Stomach smooth muscle (tissue), 2 donors: ENCODE measurements around the gene EPHB3.

ENCODE experiments used
- H3K27ac ChIP-seq: one replicate; pipeline ENCODE4 v1.7.0; 2013; ENCODE audit warnings: mild to moderate bottlenecking, low read length, inconsistent platforms
- H3K27me3 ChIP-seq, 2 donors: one replicate each; pipeline ENCODE4 v1.7.0; 2013; ENCODE audit warnings: low read length in 2 of 2; ENCODE audit not compliant: insufficient read depth in 2 of 2, control insufficient read depth in 1 of 2
- H3K36me3 ChIP-seq, 2 donors: one replicate each; pipeline ENCODE4 v1.7.0; 2013; ENCODE audit warnings: low read length in 2 of 2; ENCODE audit not compliant: control insufficient read depth in 2 of 2, insufficient read depth in 2 of 2
- H3K4me1 ChIP-seq: one replicate; pipeline ENCODE4 v1.7.0; 2013; ENCODE audit warnings: low read length; ENCODE audit not compliant: control insufficient read depth, insufficient read depth
- H3K4me3 ChIP-seq, 2 donors: one replicate each; pipeline ENCODE4 v1.7.0; 2013; ENCODE audit warnings: low read length in 2 of 2
- H3K9ac ChIP-seq, 2 donors: one replicate each; pipeline ENCODE4 v1.7.0; 2013; ENCODE audit warnings: low read length in 2 of 2, mild to moderate bottlenecking in 1 of 2
- H3K9me3 ChIP-seq, 2 donors: one replicate each; pipeline ENCODE4 v1.7.0; 2013; ENCODE audit warnings: low read length in 2 of 2; ENCODE audit not compliant: control insufficient read depth in 2 of 2
- donor health status: healthy.
- donor health status: Pancreatic carcinoma.

EPHB3 gene

GRCh38 chr3:184544513-184544861 is 17.1 kb upstream of the EPHB3 start:
- Histone ChIP-seq H3K9ac (no peak overlapping the region), H3K4me3 (no peak overlapping the region), H3K4me1 (peaks cover 7% of the 10 kb centered on the region), H3K9me3 (no peaks in the 10 kb centered on the region), H3K27me3 (peaks cover 12 to 15% of the 10 kb centered on the region in 2 donors), H3K27ac (no peak overlapping the region), H3K36me3 (no peaks in the 10 kb centered on the region)

DNA sequence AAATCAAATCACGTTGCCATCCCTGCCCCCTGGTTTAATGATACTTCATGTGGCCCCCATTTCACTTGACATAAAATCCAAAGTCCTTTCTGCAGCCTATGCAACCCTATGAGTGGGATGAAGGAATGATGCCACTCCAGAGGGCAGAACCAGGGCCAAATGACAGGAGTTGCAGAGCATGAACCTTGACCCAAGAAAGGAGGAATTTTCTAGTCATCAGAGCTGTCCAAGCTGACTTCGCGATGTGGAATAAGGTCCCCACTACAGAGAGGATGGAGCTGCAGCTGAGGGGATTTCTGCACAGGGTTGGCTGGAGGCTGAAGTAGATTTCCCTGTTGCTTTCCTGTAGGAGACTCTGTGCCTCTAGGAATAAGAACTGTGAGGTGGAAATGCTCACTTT is 15.8 kb upstream of the EPHB3 start:
- no peaks in the 10 kb centered on the region for H3K9me3 ChIP-seq
- peaks cover 8 to 12% of the 10 kb centered on the region in 2 donors for H3K27me3 ChIP-seq
- H3K4me1 ChIP-seq = peaks cover 7% of the 10 kb centered on the region
- no peak overlapping the region for H3K9ac ChIP-seq
- H3K36me3 ChIP-seq = no peaks in the 10 kb centered on the region
- H3K27ac ChIP-seq = no peak overlapping the region
- H3K4me3 ChIP-seq = no peak overlapping the region

- Histone ChIP-seq H3K36me3 (no peaks in the 10 kb centered on the region), H3K27ac (no peak overlapping the region), H3K27me3 (peaks cover 5 to 12% of the 10 kb centered on the region in 2 donors), H3K4me1 (peaks cover 7% of the 10 kb centered on the region), H3K4me3 (no peak overlapping the region), H3K9me3 (no peaks in the 10 kb centered on the region), H3K9ac (no peak overlapping the region)
Measured at GRCh38 chr3:184546252-184546651, 15.3 kb upstream of the EPHB3 start.

DNA sequence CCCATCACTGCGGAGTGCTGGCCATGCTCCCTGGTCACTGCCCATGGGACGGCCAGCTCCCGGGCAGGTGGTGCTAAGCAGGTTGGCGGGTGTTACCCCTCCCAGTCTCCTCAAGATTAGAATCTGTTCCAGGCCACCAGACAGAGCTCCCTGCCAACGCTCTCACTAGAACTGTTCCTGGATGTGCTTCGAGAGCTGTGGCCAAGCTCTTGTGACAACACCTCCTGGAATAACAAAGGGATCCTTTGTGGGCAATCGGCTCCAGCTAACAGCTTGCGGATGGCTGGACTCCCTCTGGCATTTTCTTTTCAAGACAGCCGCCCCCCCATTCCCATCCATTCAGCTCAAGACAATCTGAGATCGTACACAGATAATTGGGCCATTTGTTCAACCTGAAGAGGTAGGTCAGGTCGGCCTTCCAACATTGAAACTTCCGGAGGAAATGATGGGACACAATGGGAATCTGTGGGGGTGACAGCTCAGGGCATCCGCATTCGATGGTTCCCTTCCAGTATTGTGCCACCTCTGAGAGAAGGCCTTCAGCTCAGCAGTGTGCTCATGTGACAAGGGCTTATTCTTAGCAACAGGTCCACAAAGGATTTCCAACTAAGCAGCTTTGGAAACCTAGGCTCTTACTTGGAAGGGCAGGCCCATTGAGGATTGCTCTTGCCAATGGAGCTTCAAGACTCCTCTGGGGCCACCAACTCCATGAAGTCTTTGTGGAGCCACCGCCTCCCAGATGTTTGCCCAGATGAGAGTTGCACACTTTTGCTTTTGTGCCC is 11.6 kb upstream of the EPHB3 start:
- no peaks in the 10 kb centered on the region for H3K4me1 ChIP-seq
- peaks cover 3 to 9% of the 10 kb centered on the region in 2 donors for H3K27me3 ChIP-seq
- no peaks in the 10 kb centered on the region for H3K9me3 ChIP-seq
- no peaks in the 10 kb centered on the region for H3K36me3 ChIP-seq
- H3K27ac ChIP-seq = no peak overlapping the region
- H3K9ac ChIP-seq = no peak overlapping the region
- no peak overlapping the region for H3K4me3 ChIP-seq

DNA sequence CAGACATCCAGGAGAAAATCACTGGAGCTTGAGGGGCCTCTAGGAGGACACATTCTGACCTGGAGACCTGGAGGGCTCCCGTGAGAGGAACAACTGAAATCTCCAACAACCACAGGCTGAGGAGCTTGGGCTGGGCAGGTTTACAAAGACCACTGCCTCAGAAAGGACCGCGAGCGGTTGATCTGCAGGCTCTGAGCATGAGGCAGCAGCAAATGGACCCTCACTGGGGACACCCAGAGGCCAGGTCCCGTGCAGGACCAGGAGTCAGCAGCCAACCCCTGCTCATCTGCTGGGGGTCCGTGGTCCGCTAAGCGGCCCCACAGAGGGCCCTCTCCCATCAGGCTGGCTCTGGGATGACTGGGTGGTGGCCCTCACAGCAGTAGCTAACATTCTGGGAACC is 10.5 kb upstream of the EPHB3 start:
- Histone ChIP-seq H3K4me3 (no peak overlapping the region), H3K9me3 (no peaks in the 10 kb centered on the region), H3K27me3 (peaks cover 3 to 11% of the 10 kb centered on the region in 2 donors), H3K9ac (no peak overlapping the region), H3K4me1 (no peaks in the 10 kb centered on the region), H3K36me3 (no peaks in the 10 kb centered on the region), H3K27ac (no peak overlapping the region)

DNA sequence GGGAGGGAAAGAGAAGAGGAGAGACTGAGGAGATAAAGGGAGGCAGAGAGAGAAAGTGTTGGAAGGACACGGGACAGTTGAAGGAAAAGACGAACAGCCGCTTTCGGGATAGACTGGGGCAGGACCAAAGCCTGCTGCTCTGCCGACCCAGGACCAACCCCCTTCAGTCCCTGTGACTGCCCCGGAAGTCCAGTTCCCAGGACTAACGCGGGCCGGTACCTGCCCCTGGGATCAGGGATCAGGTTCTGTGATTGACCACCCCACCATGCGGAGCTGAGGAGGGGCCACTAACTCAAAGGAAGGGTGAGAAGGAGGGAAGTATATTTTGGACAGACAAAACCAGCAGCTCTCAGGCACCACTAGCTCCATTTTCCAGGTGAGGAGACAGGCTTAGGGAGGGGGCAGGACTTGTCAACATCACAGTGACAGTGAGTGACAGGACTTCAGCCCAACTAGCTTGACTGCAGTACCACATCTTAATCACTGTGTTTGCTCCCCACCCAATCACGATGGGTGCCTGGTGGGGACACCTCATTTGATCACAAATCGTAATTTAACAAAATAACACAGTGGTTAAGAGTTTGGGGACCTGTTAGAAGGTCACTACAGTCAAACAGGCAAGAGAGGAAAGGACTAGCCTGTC is 9.8 kb upstream of the EPHB3 start:
- Histone ChIP-seq H3K4me3 (no peak overlapping the region), H3K4me1 (no peaks in the 10 kb centered on the region), H3K36me3 (no peaks in the 10 kb centered on the region), H3K9me3 (no peaks in the 10 kb centered on the region), H3K27ac (no peak overlapping the region), H3K9ac (no peak overlapping the region), H3K27me3 (peaks cover 3 to 11% of the 10 kb centered on the region in 2 donors)

DNA sequence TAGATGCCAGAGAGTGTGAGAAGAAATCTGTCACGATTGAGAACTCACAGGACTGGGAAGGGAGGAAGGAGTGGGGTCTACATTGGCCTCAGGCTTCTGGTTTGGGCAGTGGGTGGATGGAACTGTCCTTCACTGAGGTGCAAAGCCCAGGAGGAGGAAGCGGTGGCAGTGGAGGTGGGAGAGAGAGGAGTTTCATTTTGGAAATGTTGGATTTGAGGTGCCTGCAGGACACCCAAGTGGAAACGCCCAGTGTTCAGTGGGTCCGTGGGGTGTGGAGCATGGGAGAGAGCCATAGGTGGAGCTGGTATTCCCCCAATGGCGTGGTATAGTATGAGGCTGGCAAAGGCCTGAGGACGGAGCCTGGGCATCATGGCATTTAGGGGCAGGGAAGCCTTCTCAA is 9.3 kb upstream of the EPHB3 start:
- Histone ChIP-seq H3K27me3 (peaks cover 3 to 11% of the 10 kb centered on the region in 2 donors), H3K9me3 (no peaks in the 10 kb centered on the region), H3K9ac (no peak overlapping the region), H3K27ac (no peak overlapping the region), H3K4me3 (no peak overlapping the region), H3K36me3 (no peaks in the 10 kb centered on the region), H3K4me1 (no peaks in the 10 kb centered on the region)

GRCh38 chr3:184552863-184553262 is 8.7 kb upstream of the EPHB3 start:
- Histone ChIP-seq H3K9me3 (no peaks in the 10 kb centered on the region), H3K4me1 (no peaks in the 10 kb centered on the region), H3K27me3 (peaks cover 3 to 11% of the 10 kb centered on the region in 2 donors), H3K36me3 (no peaks in the 10 kb centered on the region), H3K4me3 (no peak overlapping the region), H3K27ac (no peak overlapping the region), H3K9ac (no peak overlapping the region)

DNA sequence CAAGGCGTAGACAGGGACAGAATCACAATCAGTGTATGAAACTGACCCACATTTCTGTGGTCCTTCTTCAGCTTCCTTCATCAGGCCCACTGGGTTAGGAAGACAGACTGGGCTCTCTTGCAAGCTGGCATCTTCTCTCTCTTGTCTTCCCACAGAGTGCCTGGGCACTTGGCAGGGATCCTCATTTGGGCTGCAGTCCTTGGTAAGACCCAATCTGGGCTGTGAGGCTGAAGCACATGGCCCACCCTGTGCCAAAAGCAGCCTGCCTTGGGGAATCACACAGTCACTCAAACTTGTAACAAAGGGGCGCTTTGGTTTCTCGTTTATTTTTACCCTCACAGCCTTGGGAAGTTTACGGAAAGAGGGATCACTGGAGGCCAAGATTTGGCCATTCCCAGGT is 8.2 kb upstream of the EPHB3 start:
- Histone ChIP-seq H3K27ac (no peak overlapping the region), H3K9ac (no peak overlapping the region), H3K9me3 (no peaks in the 10 kb centered on the region), H3K36me3 (no peaks in the 10 kb centered on the region), H3K4me3 (no peak overlapping the region), H3K4me1 (no peaks in the 10 kb centered on the region), H3K27me3 (peaks cover 3 to 11% of the 10 kb centered on the region in 2 donors)

GRCh38 chr3:184554461-184554860 is 7.1 kb upstream of the EPHB3 start:
- Histone ChIP-seq H3K27me3 (peaks cover 3 to 11% of the 10 kb centered on the region in 2 donors), H3K27ac (no peak overlapping the region), H3K4me3 (no peak overlapping the region), H3K9me3 (no peaks in the 10 kb centered on the region), H3K36me3 (no peaks in the 10 kb centered on the region), H3K4me1 (no peaks in the 10 kb centered on the region), H3K9ac (no peak overlapping the region)
